GM18502 (cell line): Measurements from ENCODE around the gene GEN1.

Source experiments
- ATAC-seq: cut with Tn5 transposase; IDR thresholded peaks from one replicate; pipeline ENCODE4 v1.9.1; 2021; ENCODE audit warnings: mild to moderate bottlenecking; ENCODE audit not compliant: unreplicated experiment, poor library complexity

The GEN1 gene

GRCh38 chr2:17753803-17754663 lies at the start of gene GEN1, which contains the start of gene SMC6:
GEN1 (plus strand) TSS chr2:17754138; CDS start chr2:17759944, 5,806 bp downstream.
SMC6 (minus strand) TSS chr2:17753810; CDS start chr2:17745946, 7,864 bp downstream.
- ATAC-seq = peak; percentile 63

GRCh38 chr2:17706845-17707244 lies 47.1 kb upstream of the GEN1 start:
- no peak for ATAC-seq

DNA sequence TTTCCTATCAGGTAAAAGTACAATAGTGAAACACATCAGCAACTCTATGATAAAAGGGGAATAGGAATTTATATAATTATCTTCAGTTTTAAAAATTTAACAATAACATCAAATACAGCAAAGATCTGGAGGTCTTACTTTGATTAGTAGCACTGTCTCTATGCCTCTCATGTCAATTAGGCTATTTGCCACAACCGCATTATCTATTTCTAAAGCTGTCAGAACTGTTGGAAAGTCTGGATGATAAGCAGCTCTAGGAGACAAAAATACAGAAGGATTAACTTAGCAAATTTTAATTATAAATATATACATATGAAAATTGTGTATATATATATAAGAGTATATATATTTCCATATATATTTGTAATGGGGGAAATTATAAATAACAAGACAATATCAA lies 45.4 kb upstream of the GEN1 start:
- no peak for ATAC-seq

- no peak for ATAC-seq
These were observed 44.0 kb upstream of the GEN1 start for GRCh38 chr2:17709897-17710296.

DNA sequence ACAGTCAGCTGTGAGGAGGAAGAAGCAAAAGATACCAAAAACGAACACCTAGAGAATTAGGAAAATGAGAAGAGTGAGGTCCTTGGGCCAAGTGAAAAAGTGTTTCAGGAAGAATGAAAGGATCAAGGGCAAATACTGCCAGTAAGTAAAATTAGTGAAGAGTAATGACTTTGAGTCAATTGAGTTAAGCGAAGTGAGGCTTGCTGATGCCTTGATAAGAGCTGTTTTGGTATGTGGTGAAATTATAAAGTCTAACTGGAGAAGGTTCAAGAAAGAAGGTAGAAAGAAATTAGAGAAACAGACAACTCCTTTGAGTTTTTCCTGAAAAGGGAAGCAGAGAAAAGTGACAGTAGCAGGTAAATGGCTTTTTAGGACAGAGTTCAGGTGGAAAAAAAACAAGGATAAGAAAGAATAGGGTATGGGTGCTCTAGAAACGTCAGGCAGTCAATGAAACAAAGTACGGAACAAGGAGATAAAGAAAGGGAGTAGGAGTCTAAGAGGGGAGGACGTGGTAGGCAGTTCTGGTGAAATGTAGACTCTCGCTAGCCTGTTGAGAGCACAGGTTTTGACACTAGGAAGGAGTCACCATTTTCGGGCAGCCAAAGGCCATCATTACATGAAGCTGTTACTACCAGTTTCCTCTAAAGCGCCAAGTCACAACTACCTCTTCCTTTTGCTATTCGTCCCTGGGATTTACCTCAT lies 43.2 kb upstream of the GEN1 start:
- ATAC-seq = no peak

GRCh38 chr2:17713291-17713690 lies 40.6 kb upstream of the GEN1 start:
- no peak for ATAC-seq

GRCh38 chr2:17717666-17718065 lies 36.3 kb upstream of the GEN1 start:
- no peak for ATAC-seq

DNA sequence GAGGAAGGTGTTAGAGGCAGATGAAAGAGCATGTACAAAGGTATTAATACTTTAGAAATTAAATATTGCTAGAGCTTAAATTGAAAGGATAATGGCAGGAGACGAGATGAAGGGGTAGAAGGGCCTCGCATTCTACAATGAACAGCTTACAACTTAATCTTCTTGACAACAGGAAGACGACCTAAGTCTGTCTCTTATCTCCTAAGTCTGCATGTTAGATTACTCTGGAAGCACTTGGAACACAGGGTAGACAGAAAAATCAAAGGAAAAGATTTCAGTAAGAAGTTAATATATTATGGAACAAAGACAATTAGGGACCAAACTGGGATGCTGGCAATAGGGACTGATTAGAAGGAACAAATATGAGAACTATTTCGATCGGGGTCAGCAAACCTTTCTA lies 35.2 kb upstream of the GEN1 start:
- no peak for ATAC-seq

DNA sequence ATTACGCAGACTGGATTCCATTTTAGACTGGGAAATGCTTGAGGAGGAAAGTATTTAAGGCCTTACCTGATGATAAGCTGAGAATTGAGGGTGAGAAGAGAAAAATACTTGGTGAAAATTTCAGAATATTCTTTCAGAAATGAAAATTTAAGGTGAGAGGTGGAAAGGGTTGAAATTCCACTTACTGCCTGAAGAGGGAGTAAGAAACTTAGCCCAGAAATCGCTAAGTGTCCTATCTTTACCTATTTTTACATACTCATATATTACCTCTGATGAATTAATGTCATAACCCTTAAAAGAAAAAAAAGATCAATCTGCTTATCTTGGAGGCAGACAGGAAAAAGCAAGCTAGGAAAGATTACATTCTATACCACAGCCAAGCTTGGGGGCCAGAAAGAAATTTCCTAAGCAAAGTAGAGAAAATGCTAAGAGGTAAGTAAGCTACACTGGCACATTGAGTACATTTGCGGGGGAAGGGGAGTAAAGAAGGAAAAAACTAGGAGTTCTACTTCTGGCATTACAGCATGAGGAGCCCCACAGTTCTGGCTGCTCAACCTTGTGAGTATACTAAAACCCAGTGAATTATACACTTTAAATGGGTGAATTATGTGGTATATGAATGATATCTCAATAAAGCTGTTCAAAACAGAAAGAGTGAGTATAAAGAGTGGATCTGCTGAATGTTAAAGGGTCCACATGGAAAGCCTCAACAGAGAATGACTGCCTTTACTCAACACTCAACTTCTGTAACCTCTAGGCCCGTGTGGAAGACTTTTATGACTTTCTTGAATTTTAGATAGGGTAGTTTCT lies 34.2 kb upstream of the GEN1 start:
- peak; percentile 75 for ATAC-seq

GRCh38 chr2:17728210-17728609 lies 25.7 kb upstream of the GEN1 start:
- no peak for ATAC-seq

GRCh38 chr2:17729880-17730279 lies 24.1 kb upstream of the GEN1 start:
- no peak for ATAC-seq

DNA sequence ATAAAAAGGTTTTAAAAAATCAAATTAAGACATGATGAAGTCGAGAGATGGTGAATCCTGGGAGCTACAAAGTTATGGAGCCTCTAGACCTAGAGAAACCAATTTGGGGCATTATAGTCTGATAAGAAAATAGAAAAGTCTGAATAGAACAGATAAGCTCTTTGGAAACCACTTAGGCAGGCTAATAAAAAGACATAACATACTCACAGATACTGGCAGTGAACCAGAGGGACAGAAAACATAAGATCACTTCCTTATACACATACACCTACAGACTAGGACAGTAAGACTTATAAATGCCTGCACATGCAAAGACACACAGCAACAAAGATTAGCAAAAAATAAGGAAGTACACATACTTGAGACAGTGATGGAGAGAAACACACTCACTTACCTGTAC lies 20.3 kb upstream of the GEN1 start:
- no peak for ATAC-seq

GRCh38 chr2:17735864-17736263 lies 18.1 kb upstream of the GEN1 start:
- ATAC-seq = no peak

GRCh38 chr2:17736989-17737388 lies 16.9 kb upstream of the GEN1 start:
- no peak for ATAC-seq

- no peak for ATAC-seq
These were observed 13.7 kb upstream of the GEN1 start for GRCh38 chr2:17740203-17740602.

DNA sequence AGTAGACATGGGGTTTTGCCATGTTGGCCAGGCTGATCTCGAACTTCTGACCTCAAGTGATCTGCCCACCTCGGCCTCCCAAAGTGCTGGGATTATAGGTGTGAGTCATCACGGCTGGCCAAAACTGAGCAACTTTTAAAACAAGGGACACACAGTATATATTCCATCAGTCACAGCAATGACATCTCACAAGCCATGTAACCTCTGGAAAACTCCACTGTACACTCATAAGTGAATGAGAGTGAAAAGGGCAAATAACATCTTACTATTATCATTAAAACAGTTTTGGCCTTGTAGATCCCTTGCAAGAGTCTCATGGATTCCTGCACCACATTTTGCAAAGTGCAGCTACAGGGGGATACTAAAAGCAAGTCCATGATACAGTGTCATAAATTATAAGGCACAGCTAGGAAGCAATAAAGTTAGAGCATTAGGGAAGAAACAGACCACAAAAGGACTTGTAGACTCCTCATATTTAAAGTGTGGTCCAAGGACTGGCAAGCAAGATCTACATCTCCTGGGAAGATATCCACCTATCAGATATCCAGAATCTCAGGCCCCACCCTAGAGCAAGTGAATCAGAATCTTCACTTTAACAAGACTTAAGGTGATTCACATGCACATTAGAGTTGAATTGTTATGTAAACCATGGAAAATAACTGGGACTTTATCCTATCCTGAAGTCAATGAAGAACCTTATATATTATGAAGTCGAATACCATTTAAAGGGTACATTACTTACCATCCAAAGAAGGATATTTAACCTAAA lies 6.1 kb upstream of the GEN1 start:
- no peak for ATAC-seq

DNA sequence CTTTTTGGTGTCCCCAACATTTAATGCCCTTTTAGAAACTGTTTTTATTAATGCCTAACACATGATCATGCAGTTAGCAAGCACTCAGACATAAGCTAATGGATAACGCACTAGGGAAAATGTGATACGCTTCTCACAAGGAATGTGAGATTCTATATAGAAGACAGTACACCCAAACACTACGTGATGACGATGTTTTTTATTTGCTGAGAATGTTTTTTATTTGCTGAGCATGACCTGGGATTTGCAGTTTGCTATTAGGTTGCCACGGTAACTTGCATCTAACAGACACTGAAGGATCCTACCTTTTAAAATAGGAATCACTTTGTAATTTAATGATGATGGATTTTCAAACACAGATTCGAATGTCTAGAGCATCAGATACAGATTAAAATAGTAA lies 5.2 kb upstream of the GEN1 start:
- no peak for ATAC-seq

GRCh38 chr2:17749753-17750438 lies 4.0 kb upstream of the GEN1 start:
- ATAC-seq = peak; percentile 29

- no peak for ATAC-seq
These were observed 1.7 kb upstream of the GEN1 start for GRCh38 chr2:17752246-17752645.
